OCI-LY7 (cell line): ENCODE measurements around the gene EPHA5. TPM values are rescaled to one million over a fixed set of nuclear protein-coding genes. Genes with fewer than 3 reads are reported as not detected.

ENCODE experiments used
- BruUV-seq: library from RNA; stranded (reverse); fragments of 400-500 nt; replicated peaks from 2 replicates; lab custom pipeline; 2021; lab: Mats Ljungman, UMichigan
- CTCF ChIA-PET: fragments of 300-600 bp; sonication (Branson Sonifier 250); formaldehyde crosslinking; loops from one replicate; lab custom pipeline; 2022; ENCODE audit warnings: antibody characterized with exemption; ENCODE audit not compliant: unreplicated experiment; lab: Charles Lee
- POLR2A ChIA-PET: fragments of 300-600 bp; sonication (Branson Sonifier 250); formaldehyde crosslinking; loops from one replicate; lab custom pipeline; 2022; ENCODE audit warnings: antibody characterized with exemption; lab: Charles Lee
- DNase-seq: peaks from one replicate; pipeline ENCODE4 v3.0.0-alpha.2; 2015; ENCODE audit warnings: low spot score
- H2AFZ ChIP-seq: fragments of 200-600 bp; sonication (generic), shearing (Covaris generic); 2 replicates; pipeline ENCODE4 v1.6.1; 2014; ENCODE audit warnings: mild to moderate bottlenecking, antibody characterized with exemption, low read length, moderate library complexity
- H3K27ac ChIP-seq: fragments of 200-600 bp; sonication (generic); 2 replicates; pipeline ENCODE4 v1.5.1; 2014; ENCODE audit warnings: mixed run types, low read depth, mild to moderate bottlenecking, moderate library complexity, low read length, inconsistent platforms; ENCODE audit not compliant: poor library complexity, severe bottlenecking
- H3K36me3 ChIP-seq: fragments of 200-600 bp; sonication (generic); 2 replicates; pipeline ENCODE4 v1.6.1; 2014; ENCODE audit warnings: mild to moderate bottlenecking, antibody characterized with exemption, low read length, moderate library complexity, mixed read lengths; ENCODE audit not compliant: insufficient read depth
- H3K4me1 ChIP-seq: fragments of 200-600 bp; sonication (generic); 2 replicates; pipeline ENCODE4 v1.5.1; 2014; ENCODE audit warnings: mild to moderate bottlenecking, low read length; ENCODE audit not compliant: insufficient read depth, poor library complexity, severe bottlenecking
- H3K4me2 ChIP-seq: fragments of 200-600 bp; sonication (generic); 2 replicates; pipeline ENCODE4 v1.6.1; 2014; ENCODE audit warnings: mild to moderate bottlenecking, low read length
- H3K4me3 ChIP-seq: fragments of 200-600 bp; sonication (generic); 2 replicates; pipeline ENCODE4 v1.5.1; 2014; ENCODE audit warnings: mild to moderate bottlenecking, low read depth, low read length; ENCODE audit not compliant: poor library complexity, severe bottlenecking
- H3K79me2 ChIP-seq: fragments of 200-600 bp; sonication (generic); 2 replicates; pipeline ENCODE4 v1.6.1; 2016; ENCODE audit warnings: low read depth, mild to moderate bottlenecking, low read length, moderate library complexity, mixed read lengths; ENCODE audit not compliant: insufficient read depth
- H3K9me2 ChIP-seq: fragments of 200-600 bp; sonication (generic); 2 replicates; pipeline ENCODE4 v1.6.1; 2016; ENCODE audit warnings: mild to moderate bottlenecking, low read length, mixed read lengths; ENCODE audit not compliant: insufficient read depth
- H3K9me3 ChIP-seq: fragments of 200-600 bp; sonication (generic); 2 replicates; pipeline ENCODE4 v1.6.1; 2014; ENCODE audit warnings: mild to moderate bottlenecking, mixed run types, low read length, mixed read lengths
- H4K20me1 ChIP-seq: fragments of 200-600 bp; sonication (generic); 2 replicates; pipeline ENCODE4 v1.6.1; 2014; ENCODE audit warnings: mild to moderate bottlenecking, antibody characterized with exemption, low read length, moderate library complexity, mixed read lengths; ENCODE audit not compliant: insufficient read depth
- CTCF ChIP-seq: fragments of 200-600 bp; sonication (generic); conservative IDR thresholded peaks from 2 replicates; pipeline ENCODE4 v1.5.1; 2014; ENCODE audit warnings: mild to moderate bottlenecking, antibody characterized with exemption, low read length, moderate library complexity, mixed read lengths
- EZH2phosphoT487 ChIP-seq: fragments of 200-600 bp; sonication (generic); IDR thresholded peaks from 2 replicates; pipeline ENCODE4 v1.6.1; 2018; ENCODE audit warnings: low read depth, borderline replicate concordance, mild to moderate bottlenecking, mixed run types, antibody characterized with exemption, low read length, moderate library complexity, mixed read lengths
- intact Hi-C: fragments of 100-400 bp; cut with micrococcal nuclease; formaldehyde crosslinking; loops from one replicate; pipeline ENCODE4 v1.10.0; 2022; ENCODE audit not compliant: unreplicated experiment
- total RNA-seq, 2 experiments: library from RNA; depleted of rRNA in 1 of 2; stranded (reverse); fragments of >200 nt in 1 of 2; shearing (Covaris generic) in 1 of 2; gene quantifications; 2 replicates each; pipeline ENCODE4 v1.2.3, GENCODE V29; 2014 to 2022

EPHA5 gene
- total RNA-seq, 2 experiments from 2014 or later: not detected

DNA sequence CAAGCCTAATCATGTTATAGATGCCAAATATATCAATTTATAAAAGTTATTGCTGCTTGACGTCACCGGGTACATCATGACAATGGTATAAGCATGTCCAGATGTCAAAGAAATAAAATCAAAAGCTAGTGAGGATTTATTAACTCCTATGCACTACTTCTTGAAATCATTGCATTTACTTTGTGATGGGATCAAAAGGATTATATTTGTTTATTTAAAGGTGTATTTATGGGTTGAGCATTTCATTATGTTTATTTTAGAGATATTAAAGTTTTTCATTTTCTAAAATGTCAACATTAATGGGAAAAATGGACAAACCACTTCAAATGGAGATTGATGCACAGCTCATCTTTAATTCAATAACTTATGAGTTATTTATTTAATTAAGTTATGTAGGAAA is 277.8 kb downstream of the EPHA5 start:
- Histone ChIP-seq H2AFZ (no peak overlapping the region), H3K79me2 (no peaks in the 10 kb centered on the region), H3K27ac (no peak overlapping the region), H3K4me1 (no peaks in the 10 kb centered on the region), H3K36me3 (no peaks in the 10 kb centered on the region), H3K4me3 (no peak overlapping the region), H3K4me2 (no peak overlapping the region), H4K20me1 (no peaks in the 10 kb centered on the region), H3K9me3 (0 out of 2 replicates have a peak, but pooled peaks cover 6% of the 10 kb centered on the region), H3K9me2 (no peaks in the 10 kb centered on the region)
- POLR2A ChIA-PET: no interaction called here
- intact Hi-C loops: no loop called here
- CTCF ChIA-PET: no interaction called here
- BruUV-seq: no TSS peak
- TF ChIP-seq EZH2phosphoT487: no peak
- TF ChIP-seq CTCF: no peak
- DNase-seq: no peak

- intact Hi-C loops: no loop called here
- CTCF ChIA-PET: no interaction called here
Observed at GRCh38 chr4:65391814-65392213, 278.5 kb downstream of the EPHA5 start.

More at GRCh38 chr4:65391814-65392213, 278.5 kb downstream of the EPHA5 start:
- Histone ChIP-seq H2AFZ (no peak overlapping the region), H4K20me1 (no peaks in the 10 kb centered on the region), H3K4me1 (no peaks in the 10 kb centered on the region), H3K9me2 (no peaks in the 10 kb centered on the region), H3K36me3 (no peaks in the 10 kb centered on the region), H3K4me2 (no peak overlapping the region), H3K4me3 (no peak overlapping the region), H3K27ac (no peak overlapping the region), H3K9me3 (0 out of 2 replicates have a peak, but pooled peaks cover 6% of the 10 kb centered on the region), H3K79me2 (no peaks in the 10 kb centered on the region)
- TF ChIP-seq EZH2phosphoT487: no peak
- no peak for TF ChIP-seq CTCF
- POLR2A ChIA-PET: no interaction called here
- BruUV-seq: no TSS peak
- DNase-seq: no peak
